H1 (cell line): ENCODE data around the gene ARHGAP24. TPM values are rescaled to one million over a fixed set of nuclear protein-coding genes. Genes with fewer than 3 reads are reported as not detected.

Experiments
- CTCF ChIA-PET: fragments of 300-600 bp; sonication (Branson Sonifier 250); formaldehyde crosslinking; loops from one replicate; lab custom pipeline; 2021; ENCODE audit not compliant: partially characterized antibody; lab: Charles Lee
- POLR2A ChIA-PET: fragments of 300-600 bp; sonication (Branson Sonifier 250); formaldehyde crosslinking; loops from one replicate; lab custom pipeline; 2021; ENCODE audit warnings: inconsistent platforms; ENCODE audit not compliant: partially characterized antibody; lab: Charles Lee
- DNase-seq, 2 experiments: peaks; one replicate each; pipeline versions ENCODE4 v3.0.0 to v3.0.0-alpha.2; 2010 to 2022; ENCODE audit warnings: low spot score in 2 of 2, low read depth in 1 of 2, mixed read lengths in 1 of 2
- FAIRE-seq: peaks from 2 replicates; lab custom pipeline; 2011; peaks lifted over from hg19 to GRCh38; lab: Jason Lieb, UNC
- H2AFZ ChIP-seq: 2 replicates; pipeline ENCODE4 v1.8.1; 2012; ENCODE audit warnings: low read length, inconsistent platforms
- H2AK5ac ChIP-seq: 2 replicates; pipeline ENCODE4 v1.6.1; 2013; ENCODE audit warnings: low read depth, low read length
- H2BK120ac ChIP-seq: replicated peaks from 2 replicates; pipeline ENCODE3; 2013; ENCODE audit warnings: low read depth, low read length, inconsistent platforms
- H2BK12ac ChIP-seq: 2 replicates; pipeline ENCODE4 v1.6.1; 2013; ENCODE audit warnings: low read depth, low read length
- H2BK15ac ChIP-seq: 2 replicates; pipeline ENCODE4 v1.6.1; 2013; ENCODE audit warnings: low read length
- H2BK20ac ChIP-seq: 2 replicates; pipeline ENCODE4 v1.6.1; 2013; ENCODE audit warnings: low read length
- H2BK5ac ChIP-seq: 2 replicates; pipeline ENCODE4 v1.6.1; 2013; ENCODE audit warnings: low read depth, low read length
- H3K14ac ChIP-seq: 2 replicates; pipeline ENCODE4 v1.6.1; 2013; ENCODE audit warnings: inconsistent platforms; ENCODE audit not compliant: insufficient read length
- H3K18ac ChIP-seq: 2 replicates; pipeline ENCODE4 v1.6.1; 2013; ENCODE audit warnings: low read length; ENCODE audit errors: extremely low read depth
- H3K23ac ChIP-seq: 2 replicates; pipeline ENCODE4 v1.6.1; 2013; ENCODE audit warnings: inconsistent platforms; ENCODE audit not compliant: insufficient read length
- H3K23me2 ChIP-seq: 2 replicates; pipeline ENCODE4 v1.6.1; 2013; ENCODE audit warnings: low read depth, low read length
- H3K27ac ChIP-seq: 2 replicates; pipeline ENCODE4 v1.6.1; 2011; ENCODE audit warnings: low read depth, low read length, inconsistent platforms
- H3K27me3 ChIP-seq, 4 experiments: replicated peaks in 1 of 4; 1 replicate in 1 of 4; 2 replicates in 3 of 4; pipeline versions ENCODE4 v1.6.1 to v1.8.1; 2011 to 2013; ENCODE audit warnings: low read length in 3 of 4, mild to moderate bottlenecking in 3 of 4, inconsistent platforms in 2 of 4, mixed read lengths in 2 of 4, moderate library complexity in 1 of 4; ENCODE audit not compliant: control insufficient read depth in 3 of 4, insufficient read depth in 3 of 4; ENCODE audit errors: extremely low read depth in 1 of 4
- H3K36me3 ChIP-seq, 4 experiments: 2 replicates each; pipeline versions ENCODE4 v1.6.1 to v1.8.1; 2011 to 2013; ENCODE audit warnings: mild to moderate bottlenecking in 4 of 4, low read length in 3 of 4, moderate library complexity in 2 of 4, control low read depth in 1 of 4, inconsistent platforms in 1 of 4; ENCODE audit not compliant: insufficient read depth in 4 of 4, control insufficient read depth in 2 of 4
- H3K4ac ChIP-seq: replicated peaks from 2 replicates; pipeline ENCODE3; 2013; ENCODE audit warnings: low read length, low read depth, mixed read lengths, inconsistent platforms; ENCODE audit not compliant: insufficient read length
- H3K4me1 ChIP-seq, 4 experiments: replicated peaks in 1 of 4; 1 replicate in 1 of 4; 2 replicates in 3 of 4; pipeline versions ENCODE4 v1.6.1 to v1.8.1; 2011 to 2013; ENCODE audit warnings: low read length in 3 of 4, inconsistent platforms in 2 of 4, mixed read lengths in 1 of 4; ENCODE audit not compliant: insufficient read depth in 4 of 4, control insufficient read depth in 3 of 4
- H3K4me2 ChIP-seq, 2 experiments: 2 replicates each; pipeline versions ENCODE4 v1.6.1 to v1.8.1; 2011 to 2013; ENCODE audit warnings: low read depth in 2 of 2, low read length in 2 of 2, control low read depth in 1 of 2, inconsistent platforms in 1 of 2, mild to moderate bottlenecking in 1 of 2; ENCODE audit not compliant: insufficient read depth in 1 of 2
- H3K4me3 ChIP-seq, 4 experiments: fragments of 200-600, 300-600 bp in 1 of 4; sonication (generic), shearing (Covaris generic), sonication (Bioruptor Twin) in 1 of 4; 2 replicates each; pipeline versions ENCODE4 v1.5.1 to v1.8.1; 2011 to 2016; ENCODE audit warnings: low read length in 4 of 4, low read depth in 3 of 4, control low read depth in 2 of 4, inconsistent platforms in 2 of 4, mild to moderate bottlenecking in 2 of 4, mixed read lengths in 1 of 4, moderate library complexity in 1 of 4; ENCODE audit not compliant: insufficient read depth in 2 of 4; ENCODE audit errors: extremely low read depth in 1 of 4
- H3K56ac ChIP-seq: replicated peaks from 2 replicates; pipeline ENCODE3; 2013; ENCODE audit warnings: low read depth, mild to moderate bottlenecking, mixed read lengths, low read length, inconsistent platforms; ENCODE audit not compliant: insufficient read length
- H3K79me1 ChIP-seq: 2 replicates; pipeline ENCODE4 v1.6.1; 2013; ENCODE audit warnings: low read depth, low read length, control low read depth
- H3K79me2 ChIP-seq, 2 experiments: 2 replicates each; pipeline versions ENCODE4 v1.6.1 to v1.8.1; 2012 to 2013; ENCODE audit warnings: low read length in 2 of 2, mild to moderate bottlenecking in 2 of 2, inconsistent platforms in 1 of 2; ENCODE audit not compliant: insufficient read depth in 2 of 2, control insufficient read depth in 1 of 2
- H3K9ac ChIP-seq, 4 experiments: replicated peaks in 1 of 4; 1 replicate in 1 of 4; 2 replicates in 3 of 4; pipeline versions ENCODE4 v1.6.1 to v1.8.1; 2011 to 2013; ENCODE audit warnings: low read depth in 3 of 4, low read length in 3 of 4, control low read depth in 2 of 4, mild to moderate bottlenecking in 2 of 4, moderate library complexity in 2 of 4, inconsistent platforms in 1 of 4; ENCODE audit errors: extremely low read depth in 1 of 4
- H3K9me3 ChIP-seq, 2 experiments: 2 replicates each; pipeline versions ENCODE4 v1.6.1 to v1.8.1; 2012 to 2013; ENCODE audit warnings: mild to moderate bottlenecking in 2 of 2, moderate library complexity in 2 of 2, control low read depth in 1 of 2, inconsistent platforms in 1 of 2, low read depth in 1 of 2, low read length in 1 of 2, mixed read lengths in 1 of 2; ENCODE audit not compliant: insufficient read depth in 2 of 2
- H4K20me1 ChIP-seq, 2 experiments: replicated peaks in 1 of 2; 2 replicates each; pipeline versions ENCODE3 to v1.8.1; 2011 to 2013; ENCODE audit warnings: inconsistent platforms in 2 of 2, low read length in 2 of 2, mild to moderate bottlenecking in 1 of 2; ENCODE audit not compliant: insufficient read depth in 2 of 2, control insufficient read depth in 1 of 2
- H4K5ac ChIP-seq: 2 replicates; pipeline ENCODE4 v1.6.1; 2013; ENCODE audit warnings: low read length, low read depth, mixed read lengths, inconsistent platforms; ENCODE audit not compliant: insufficient read length
- H4K8ac ChIP-seq: 2 replicates; pipeline ENCODE4 v1.8.0; 2013; ENCODE audit warnings: mild to moderate bottlenecking, moderate library complexity, low read length, inconsistent platforms; ENCODE audit not compliant: insufficient read depth; ENCODE audit errors: extremely low read depth
- H4K91ac ChIP-seq: replicated peaks from 2 replicates; pipeline ENCODE3; 2013; ENCODE audit warnings: low read length, mixed read lengths, inconsistent platforms; ENCODE audit not compliant: insufficient read length
- CBX5 ChIP-seq: fragments of 300-800, 300-1000 bp; sonication (generic); IDR thresholded peaks from 2 replicates; pipeline ENCODE4 v1.7.1; 2016; ENCODE audit warnings: antibody characterized with exemption, low read length, low read depth
- CEBPB ChIP-seq: IDR thresholded peaks from 2 replicates; pipeline ENCODE4 v1.6.1; 2012; ENCODE audit warnings: low read depth, low read length
- GTF2F1 ChIP-seq: IDR thresholded peaks from 2 replicates; pipeline ENCODE4 v1.6.1; 2012; ENCODE audit warnings: low read depth, low read length, improper control_type of control experiment, borderline replicate concordance
- KDM5A ChIP-seq: fragments of 200-600 bp; IDR thresholded peaks from 2 replicates; pipeline ENCODE4 v1.7.1; 2012; ENCODE audit warnings: mild to moderate bottlenecking, low read length, inconsistent platforms, mixed read lengths
- RBBP5 ChIP-seq: IDR thresholded peaks from 2 replicates; pipeline ENCODE4 v1.7.1; 2012; ENCODE audit warnings: low read depth, mild to moderate bottlenecking, inconsistent platforms, low read length, moderate library complexity, borderline replicate concordance
- SP1 ChIP-seq: IDR thresholded peaks from 2 replicates; pipeline ENCODE4 v1.6.1; 2011; ENCODE audit warnings: low read depth, low read length
- SP2 ChIP-seq: IDR thresholded peaks from 2 replicates; pipeline ENCODE4 v1.6.1; 2012; ENCODE audit warnings: mild to moderate bottlenecking, low read length, inconsistent platforms
- SUZ12 ChIP-seq: fragments of 200-600 bp; sonication (generic); IDR thresholded peaks from 2 replicates; pipeline ENCODE4 v1.6.1; 2012; ENCODE audit warnings: mild to moderate bottlenecking, inconsistent platforms, low read length, moderate library complexity, mixed read lengths
- TAF1 ChIP-seq: IDR thresholded peaks from 2 replicates; pipeline ENCODE4 v1.6.1; 2011; ENCODE audit warnings: mild to moderate bottlenecking, low read depth, low read length
- TAF7 ChIP-seq: optimal IDR thresholded peaks from 2 replicates; pipeline ENCODE3; 2011; ENCODE audit warnings: low read depth, mild to moderate bottlenecking, inconsistent platforms, low read length, moderate library complexity, borderline replicate concordance
- TBP ChIP-seq: IDR thresholded peaks from 2 replicates; pipeline ENCODE4 v1.6.1; 2011; ENCODE audit warnings: low read depth, low read length, improper control_type of control experiment
- TEAD4 ChIP-seq: IDR thresholded peaks from 2 replicates; pipeline ENCODE4 v1.6.1; 2012; ENCODE audit warnings: low read depth, low read length, inconsistent platforms, mixed read lengths
- ZNF274 ChIP-seq: IDR thresholded peaks from 2 replicates; pipeline ENCODE4 v1.7.0; 2012; ENCODE audit warnings: low read length, borderline replicate concordance; ENCODE audit errors: extremely low read depth
- WGBS, 2 experiments: shearing (Covaris generic) in 1 of 2; methylation state at CpG; one replicate each; pipeline versions ENCODE4 v1.1.6 to v1.1.7; 2013 to 2015; ENCODE audit warnings: low lambda C conversion rate in 2 of 2, mixed read lengths in 2 of 2, inconsistent platforms in 1 of 2, low coverage in 1 of 2, missing lambda C conversion rate in 1 of 2; ENCODE audit not compliant: insufficient replicate concordance in 2 of 2, insufficient coverage in 1 of 2, insufficient read length in 1 of 2; ENCODE audit errors: extremely low coverage in 1 of 2, missing lambda C conversion rate in 1 of 2; 5-methylcytosine and 5-hydroxymethylcytosine counted together
- polyA plus RNA-seq, 7 experiments: library from polyadenylated mRNA; depleted of rRNA in 3 of 7; stranded (reverse) in 5 of 7; unstranded in 2 of 7; fragments of >200 nt in 5 of 7; fragments of 200-250 nt in 2 of 7; gene quantifications; 1 replicate in 5 of 7; 2 replicates in 1 of 7; 4 replicates in 1 of 7; pipeline versions ENCODE4 v1.2.1 to v1.2.3, GENCODE V29; 2011 to 2013; ENCODE audit warnings: missing spikeins in 2 of 7, mixed read lengths in 2 of 7
- total RNA-seq: library from RNA; stranded (reverse); fragmentation: NEBNext Ultra II Directional; extraction: Animal tissue kit (Norgen Biotek cat#: 25700); gene quantifications from 2 replicates; pipeline ENCODE4 v1.2.1, GENCODE V29; 2021
- TF ChIP-seq, protein P1 (sequence below): IDR thresholded peaks from 2 replicates; pipeline ENCODE4 v1.6.1; 2011; ENCODE audit warnings: low read depth, mild to moderate bottlenecking, low read length; ENCODE audit not compliant: insufficient read depth

Gene ARHGAP24
- total and polyA plus RNA-seq, 2 of the 8 experiments (the other 6 are each of a cell fraction or from before 2014, with no cell fraction given), result 0.08 to 0.50 TPM

DNA sequence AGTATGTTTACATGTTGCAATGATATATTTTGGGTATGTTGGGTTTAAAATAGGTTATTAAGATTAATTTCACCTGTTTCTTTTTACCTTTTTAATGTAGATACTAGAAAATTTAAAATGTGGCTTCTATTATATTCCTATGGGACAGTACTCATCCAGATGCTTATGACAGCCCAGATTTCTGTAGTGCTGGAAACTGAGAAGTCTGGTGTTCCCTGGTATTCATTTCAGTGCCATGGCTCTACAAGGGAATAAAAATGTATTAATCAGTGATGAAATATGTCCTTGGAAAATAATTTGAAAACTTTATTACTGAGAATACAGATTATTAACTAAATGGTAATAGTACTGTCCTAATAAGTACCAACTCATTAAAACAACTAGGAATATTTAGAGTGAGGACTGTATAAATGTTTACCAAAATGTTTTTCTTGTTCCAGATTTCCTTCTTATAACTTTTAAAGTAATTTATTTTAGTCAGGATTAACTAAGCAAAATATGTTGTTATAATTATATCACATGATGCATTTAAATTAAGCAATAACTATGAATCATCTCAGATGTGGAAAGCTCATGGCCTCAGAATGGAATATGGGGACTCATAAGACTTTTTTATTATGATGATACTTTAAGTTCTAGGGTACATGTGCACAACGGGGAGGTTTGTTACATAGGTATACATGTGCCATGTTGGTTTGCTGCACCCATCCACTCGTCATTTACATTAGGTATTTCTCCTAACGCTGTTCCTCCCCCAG is 25.3 kb downstream of the ARHGAP24 start:
- H3K23me2 ChIP-seq, result no peaks in the 10 kb centered on the region
- H4K5ac ChIP-seq, result no peak overlapping the region
- DNase-seq (no peak), FAIRE-seq (no peak)
- H3K4me3 ChIP-seq, result no peak overlapping the region
- H2BK120ac ChIP-seq, result no peak overlapping the region
- H4K20me1 ChIP-seq, result no peaks in the 10 kb centered on the region
- no peak overlapping the region for H2AK5ac ChIP-seq
- no peak overlapping the region for H2BK12ac ChIP-seq
- H3K23ac ChIP-seq, result no peak overlapping the region
- POLR2A ChIA-PET, result no interaction called here
- no peak overlapping the region for H3K27ac ChIP-seq
- H3K9ac ChIP-seq, result no peak overlapping the region
- 100% methylated on average over 3 of the region's 3 CpGs; no CpG with 5 or more reads in 1 of the 2 experiments for WGBS, 2 experiments
- H3K4me1 ChIP-seq, result no peaks in the 10 kb centered on the region
- H4K91ac ChIP-seq, result no peak overlapping the region
- no peak overlapping the region for H3K4ac ChIP-seq
- H2BK20ac ChIP-seq, result no peak overlapping the region
- H3K27me3 ChIP-seq, result no peaks in the 10 kb centered on the region
- no peak overlapping the region for H3K56ac ChIP-seq
- H3K14ac ChIP-seq, result no peak overlapping the region
- no peaks in the 10 kb centered on the region for H3K36me3 ChIP-seq
- no peaks in the 10 kb centered on the region for H3K9me3 ChIP-seq
- no peak overlapping the region for H2AFZ ChIP-seq
- no peaks in the 10 kb centered on the region for H3K79me2 ChIP-seq
- H2BK5ac ChIP-seq, result no peak overlapping the region
- H4K8ac ChIP-seq, result no peak overlapping the region
- H2BK15ac ChIP-seq, result no peak overlapping the region
- H3K79me1 ChIP-seq, result no peaks in the 10 kb centered on the region
- H3K4me2 ChIP-seq, result no peak overlapping the region
- H3K18ac ChIP-seq, result no peak overlapping the region
- CTCF ChIA-PET, result interaction anchor here (1.4 kb wide), 1 partner anchor 10 kb away, joined by 3 read pairs; no protein-coding TSS in a partner anchor
- TF ChIP-seq TEAD4, result no peak
- no peak for TF ChIP-seq SP1
- TF ChIP-seq, protein P1, sequence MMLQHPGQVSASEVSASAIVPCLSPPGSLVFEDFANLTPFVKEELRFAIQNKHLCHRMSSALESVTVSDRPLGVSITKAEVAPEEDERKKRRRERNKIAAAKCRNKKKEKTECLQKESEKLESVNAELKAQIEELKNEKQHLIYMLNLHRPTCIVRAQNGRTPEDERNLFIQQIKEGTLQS, result no peak
- TF ChIP-seq CEBPB, result no peak
- no peak for TF ChIP-seq SP2
- TF ChIP-seq CBX5, result no peak
- TF ChIP-seq KDM5A, result no peak
- TF ChIP-seq TAF1, result no peak
- no peak for TF ChIP-seq ZNF274
- no peak for TF ChIP-seq TAF7
- TF ChIP-seq RBBP5, result no peak
- no peak for TF ChIP-seq SUZ12
- no peak for TF ChIP-seq GTF2F1
- TF ChIP-seq TBP, result no peak
